Measurements from ENCODE around the gene TMEM94. TPM values are rescaled to one million over a fixed set of nuclear protein-coding genes. Genes with fewer than 3 reads are reported as not detected.

The TMEM94 gene
- total and polyA plus RNA-seq, 2 of the 13 experiments (the other 11 are each of a cell fraction or from before 2014, with no cell fraction given): 32.6 to 134 TPM

GRCh38 chr17:75515496-75516254 lies 59.2 kb downstream of the TMEM94 start, which contains the start of gene CASKIN2 (continued):
- peak; percentile 94 for TF ChIP-seq ZNF34 (CRISPR knock-in tag; IDR thresholded peaks at IDR 0.05; ENCODE audit: borderline replicate concordance)
- TF ChIP-seq ZSCAN31 (CRISPR knock-in tag; IDR thresholded peaks at IDR 0.05; ENCODE audit: low read depth): peak; percentile 93
- TF ChIP-seq SKIL (CRISPR knock-in tag; IDR thresholded peaks at IDR 0.05; ENCODE audit: borderline replicate concordance): peak; percentile 54
- peak; percentile 72; the same call in 1 of the 2 replicates for TF ChIP-seq FOXO1 (CRISPR knock-in tag; IDR thresholded peaks at IDR 0.05)
- TF ChIP-seq SP5 (CRISPR knock-in tag; IDR thresholded peaks at IDR 0.05; ENCODE audit: borderline replicate concordance, low read depth): peak; percentile 98
- TF ChIP-seq MXD1 (CRISPR knock-in tag; IDR thresholded peaks at IDR 0.05): peak; percentile 99
- 0 out of 2 replicates have a peak, but pooled peaks have one; percentile 11 for TF ChIP-seq ZKSCAN1 (IDR thresholded peaks at IDR 0.05; ENCODE audit: low read length)
- peak; percentile 99 for TF ChIP-seq IRF9 (CRISPR knock-in tag; IDR thresholded peaks at IDR 0.05; ENCODE audit: borderline replicate concordance)
- TF ChIP-seq ZNF160 (CRISPR knock-in tag; IDR thresholded peaks at IDR 0.05): peak; percentile 41
- no peak; the same call in 1 of the 2 replicates for TF ChIP-seq RXRA (CRISPR knock-in tag; IDR thresholded peaks at IDR 0.05)
- no peak; the same call in 1 of the 2 replicates for TF ChIP-seq E2F1 (CRISPR knock-in tag; IDR thresholded peaks at IDR 0.05)
- no peak; the same call in 1 of the 2 replicates for TF ChIP-seq ZNF503 (CRISPR knock-in tag; IDR thresholded peaks at IDR 0.05)
- peak; percentile 91; the same call in 1 of the 2 replicates for TF ChIP-seq MYNN (CRISPR knock-in tag; IDR thresholded peaks at IDR 0.05; ENCODE audit: low read depth)
- peak; percentile 87 for TF ChIP-seq PATZ1 (CRISPR knock-in tag; IDR thresholded peaks at IDR 0.05)
- no peak; the same call in none of the 2 replicates for TF ChIP-seq DR1 (CRISPR knock-in tag; IDR thresholded peaks at IDR 0.05)
- peak; percentile 96; the same call in 1 of the 2 replicates for TF ChIP-seq ZBTB46 (CRISPR knock-in tag; IDR thresholded peaks at IDR 0.05; ENCODE audit: borderline replicate concordance)

Measured in HepG2 (cell line).